ENCODE data around the gene PPP2R2B.

Gene PPP2R2B

GRCh38 chr5:146553446-146553845, 325.1 kb downstream of the PPP2R2B start:
- no peaks in the 10 kb centered on the region for H4K20me1 ChIP-seq (ENCODE audit: insufficient read depth, low read length)
- TF ChIP-seq EZH2 (optimal IDR thresholded peaks at IDR 0.05; ENCODE audit: low read depth, low read length) (no peak), CTCF (IDR thresholded peaks at IDR 0.05; ENCODE audit: low read length) (no peak)

DNA sequence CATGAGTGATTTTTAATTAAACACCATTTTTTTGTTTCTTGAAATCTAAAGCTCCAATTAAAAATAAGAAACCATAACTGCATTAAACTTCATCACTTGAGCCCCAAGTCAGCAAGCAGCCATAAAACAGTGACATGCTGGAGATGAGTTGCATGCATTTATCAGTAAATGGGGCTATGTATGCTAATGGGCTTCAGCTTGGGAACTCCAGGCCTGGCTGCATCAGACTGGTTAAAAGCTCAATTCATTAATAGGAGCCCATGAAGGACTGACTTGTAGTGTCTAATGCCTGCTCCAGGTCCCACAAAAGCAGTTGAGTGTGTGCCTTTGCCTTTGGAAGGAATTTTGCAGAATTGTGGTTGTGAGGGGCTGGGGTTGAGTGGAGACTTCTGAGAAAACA, 328.9 kb downstream of the PPP2R2B start:
- Histone ChIP-seq H3K27me3 (replicated peaks; ENCODE audit: insufficient read depth, low read length) (no peaks in the 10 kb centered on the region), H4K20me1 (ENCODE audit: insufficient read depth, low read length) (no peaks in the 10 kb centered on the region), H3K79me2 (ENCODE audit: low read length) (no peaks in the 10 kb centered on the region), H2AFZ (ENCODE audit: low read length) (no peak overlapping the region), H3K9me2 (replicated peaks; ENCODE audit: insufficient read depth, low read length) (no peaks in the 10 kb centered on the region), H3K36me3 (replicated peaks; ENCODE audit: insufficient read depth, low read length) (no peaks in the 10 kb centered on the region), H3F3A (ENCODE audit: insufficient read depth, low read length) (no peaks in the 10 kb centered on the region), H3K4me2 (ENCODE audit: low read depth, low read length) (no peak overlapping the region), H3K4me1 (ENCODE audit: low read length) (peaks cover 7% of the 10 kb centered on the region; the same call in 1 of the 2 replicates), H3K27ac (ENCODE audit: low read length) (no peak overlapping the region), H3K9me3 (replicated peaks; ENCODE audit: insufficient read depth, low read length) (no peaks in the 10 kb centered on the region), H3K4me3 (ENCODE audit: low read length) (no peak overlapping the region), H3K9ac (ENCODE audit: low read length) (no peak overlapping the region)
- TF ChIP-seq EZH2 (optimal IDR thresholded peaks at IDR 0.05; ENCODE audit: low read depth, low read length) (no peak), CTCF (IDR thresholded peaks at IDR 0.05; ENCODE audit: low read length) (no peak), EZH2phosphoT487 (IDR thresholded peaks at IDR 0.05; ENCODE audit: low read length) (no peak)
- no peak for DNase-seq

More at GRCh38 chr5:146553446-146553845, 325.1 kb downstream of the PPP2R2B start:
- H2AFZ ChIP-seq (ENCODE audit: low read length): no peak overlapping the region
- H3K79me2 ChIP-seq (ENCODE audit: low read length): no peaks in the 10 kb centered on the region
- no peaks in the 10 kb centered on the region for H3K36me3 ChIP-seq (replicated peaks; ENCODE audit: insufficient read depth, low read length)
- H3K9me3 ChIP-seq (replicated peaks; ENCODE audit: insufficient read depth, low read length): no peaks in the 10 kb centered on the region
- no peaks in the 10 kb centered on the region for H3K27me3 ChIP-seq (replicated peaks; ENCODE audit: insufficient read depth, low read length)
- no peak overlapping the region for H3K4me2 ChIP-seq (ENCODE audit: low read depth, low read length)
- no peaks in the 10 kb centered on the region for H3F3A ChIP-seq (ENCODE audit: insufficient read depth, low read length)
- no peak overlapping the region for H3K27ac ChIP-seq (ENCODE audit: low read length)
- no peaks in the 10 kb centered on the region for H3K9me2 ChIP-seq (replicated peaks; ENCODE audit: insufficient read depth, low read length)
- DNase-seq: no peak
- H3K4me1 ChIP-seq (ENCODE audit: low read length): peaks cover 5% of the 10 kb centered on the region; the same call in 1 of the 2 replicates
- H3K4me3 ChIP-seq (ENCODE audit: low read length): no peak overlapping the region
- H3K9ac ChIP-seq (ENCODE audit: low read length): no peak overlapping the region

- H3K27me3 ChIP-seq (replicated peaks; ENCODE audit: insufficient read depth, low read length): no peaks in the 10 kb centered on the region
- peak; percentile 22 for DNase-seq
- H3K4me2 ChIP-seq (ENCODE audit: low read depth, low read length): no peak overlapping the region
These were observed 329.6 kb downstream of the PPP2R2B start for GRCh38 chr5:146548781-146549449.

More at GRCh38 chr5:146548781-146549449, 329.6 kb downstream of the PPP2R2B start:
- Histone ChIP-seq H4K20me1 (ENCODE audit: insufficient read depth, low read length) (no peaks in the 10 kb centered on the region), H2AFZ (ENCODE audit: low read length) (no peak overlapping the region), H3K36me3 (replicated peaks; ENCODE audit: insufficient read depth, low read length) (no peaks in the 10 kb centered on the region), H3K9ac (ENCODE audit: low read length) (no peak overlapping the region), H3K79me2 (ENCODE audit: low read length) (no peaks in the 10 kb centered on the region), H3F3A (ENCODE audit: insufficient read depth, low read length) (no peaks in the 10 kb centered on the region), H3K9me2 (replicated peaks; ENCODE audit: insufficient read depth, low read length) (no peaks in the 10 kb centered on the region), H3K27ac (ENCODE audit: low read length) (no peak overlapping the region), H3K4me1 (ENCODE audit: low read length) (peaks cover 7% of the 10 kb centered on the region; the same call in 1 of the 2 replicates), H3K9me3 (replicated peaks; ENCODE audit: insufficient read depth, low read length) (no peaks in the 10 kb centered on the region), H3K4me3 (ENCODE audit: low read length) (no peak overlapping the region)
- TF ChIP-seq EZH2 (optimal IDR thresholded peaks at IDR 0.05; ENCODE audit: low read depth, low read length) (no peak), EZH2phosphoT487 (IDR thresholded peaks at IDR 0.05; ENCODE audit: low read length) (no peak), CTCF (IDR thresholded peaks at IDR 0.05; ENCODE audit: low read length) (no peak)
